Endothelial cell of umbilical vein (primary cell): Measurements from ENCODE around the gene SERPINB6. TPM values are rescaled to one million over a fixed set of nuclear protein-coding genes. Genes with fewer than 3 reads are reported as not detected.

Experiments used
- BruUV-seq: library from RNA; stranded (reverse); fragments of 400-500 nt; replicated peaks from 2 replicates; lab custom pipeline; 2021; lab: Mats Ljungman, UMichigan
- CTCF ChIA-PET: fragments of 300-600, 350-600 bp; sonication (Branson Sonifier 250); formaldehyde crosslinking; loops from one replicate; lab custom pipeline; 2021; ENCODE audit warnings: antibody characterized with exemption, inconsistent platforms; lab: Charles Lee
- POLR2A ChIA-PET: fragments of 300-600, 350-600 bp; sonication (Branson Sonifier 250); formaldehyde crosslinking; loops from one replicate; lab custom pipeline; 2021; ENCODE audit warnings: antibody characterized with exemption, inconsistent platforms; lab: Charles Lee
- DNase-seq: peaks from one replicate; pipeline ENCODE4 v3.0.0-alpha.2; 2011; ENCODE audit warnings: low read depth, low spot score
- FAIRE-seq: peaks from 2 replicates; lab custom pipeline; 2011; peaks lifted over from hg19 to GRCh38; lab: Jason Lieb, UNC
- H2AFZ ChIP-seq: 2 replicates; pipeline ENCODE4 v1.6.0; 2012; ENCODE audit warnings: low read depth, low read length, control low read depth, inconsistent platforms
- H3K27ac ChIP-seq: 2 replicates; pipeline ENCODE4 v1.5.1; 2011; ENCODE audit warnings: low read depth, mild to moderate bottlenecking, control low read depth, low read length, moderate library complexity; ENCODE audit not compliant: insufficient read depth
- H3K27me3 ChIP-seq, 2 experiments: 2 replicates each; pipeline versions ENCODE4 v1.6.0 to v1.6.1; 2011; ENCODE audit warnings: low read length in 2 of 2, mixed read lengths in 1 of 2; ENCODE audit not compliant: control insufficient read depth in 2 of 2, insufficient read depth in 2 of 2
- H3K36me3 ChIP-seq, 2 experiments: 2 replicates in 1 of 2; 3 replicates in 1 of 2; pipeline ENCODE4 v1.5.1; 2011; ENCODE audit warnings: low read length in 2 of 2, mild to moderate bottlenecking in 1 of 2, moderate library complexity in 1 of 2; ENCODE audit not compliant: control insufficient read depth in 2 of 2, insufficient read depth in 2 of 2; ENCODE audit errors: extremely low read depth in 1 of 2
- H3K4me1 ChIP-seq: 3 replicates; pipeline ENCODE4 v1.5.1; 2011; ENCODE audit warnings: mild to moderate bottlenecking, low read length; ENCODE audit not compliant: control insufficient read depth, insufficient read depth; ENCODE audit errors: extremely low read depth
- H3K4me2 ChIP-seq: 2 replicates; pipeline ENCODE4 v1.6.1; 2011; ENCODE audit warnings: low read length, control low read depth, mixed read lengths; ENCODE audit not compliant: insufficient read depth
- H3K4me3 ChIP-seq, 3 experiments: fragments of 200-600 bp in 1 of 3; sonication (generic), shearing (Covaris generic) in 1 of 3; replicated peaks in 1 of 3; 2 replicates each; pipeline ENCODE4 v1.5.1; 2011 to 2016; ENCODE audit warnings: control low read depth in 3 of 3, low read length in 3 of 3, mild to moderate bottlenecking in 2 of 3, inconsistent platforms in 1 of 3, low read depth in 1 of 3, moderate library complexity in 1 of 3; ENCODE audit not compliant: insufficient read depth in 1 of 3
- H3K79me2 ChIP-seq: 2 replicates; pipeline ENCODE4 v1.6.0; 2012; ENCODE audit warnings: low read length, inconsistent platforms; ENCODE audit not compliant: control insufficient read depth, insufficient read depth
- H3K9ac ChIP-seq: replicated peaks from 2 replicates; pipeline ENCODE3; 2011; ENCODE audit warnings: low read length, control low read depth; ENCODE audit not compliant: insufficient read depth; ENCODE audit errors: extremely low read depth
- H3K9me1 ChIP-seq: replicated peaks from 3 replicates; pipeline ENCODE4 v1.6.0; 2011; ENCODE audit warnings: mild to moderate bottlenecking, low read length; ENCODE audit not compliant: control insufficient read depth, insufficient read depth; ENCODE audit errors: extremely low read depth
- H3K9me3 ChIP-seq: replicated peaks from 2 replicates; pipeline ENCODE4 v1.5.1; 2012; ENCODE audit warnings: low read length, inconsistent platforms; ENCODE audit not compliant: control insufficient read depth, insufficient read depth
- H4K20me1 ChIP-seq: replicated peaks from 2 replicates; pipeline ENCODE3; 2011; ENCODE audit warnings: mild to moderate bottlenecking, low read length; ENCODE audit not compliant: control insufficient read depth, insufficient read depth; ENCODE audit errors: extremely low read depth
- EZH2 ChIP-seq: IDR thresholded peaks from 2 replicates; pipeline ENCODE4 v1.6.1; 2012; ENCODE audit warnings: borderline replicate concordance, low read depth, mild to moderate bottlenecking, moderate library complexity, low read length, inconsistent platforms; ENCODE audit not compliant: severe bottlenecking
- FOS ChIP-seq: IDR thresholded peaks from 2 replicates; pipeline ENCODE4 v1.6.1; 2011; ENCODE audit warnings: mild to moderate bottlenecking, low read length, moderate library complexity, borderline replicate concordance; ENCODE audit not compliant: insufficient read depth
- JUN ChIP-seq: IDR thresholded peaks from 2 replicates; pipeline ENCODE4 v1.6.1; 2011; ENCODE audit warnings: borderline replicate concordance, low read depth; ENCODE audit not compliant: insufficient read length, insufficient read depth
- MYC ChIP-seq: IDR thresholded peaks from one replicate; pipeline ENCODE4 v1.6.1; 2011; ENCODE audit warnings: mild to moderate bottlenecking, low read depth, low read length
- POLR2A ChIP-seq: IDR thresholded peaks from 2 replicates; pipeline ENCODE4 v1.6.1; 2012; ENCODE audit warnings: low read depth, mild to moderate bottlenecking, control low read depth, low read length
- POLR2AphosphoS5 ChIP-seq: IDR thresholded peaks from 2 replicates; pipeline ENCODE4 v1.6.1; 2012; ENCODE audit warnings: low read depth, mild to moderate bottlenecking, control low read depth, low read length, moderate library complexity; ENCODE audit not compliant: insufficient read depth
- dilution Hi-C: fragments of 300-500 bp; cut with MboI; formaldehyde crosslinking; loops from one replicate; pipeline ENCODE4 v1.15.0; 2019; ENCODE audit warnings: low sequenced_read_pairs; ENCODE audit not compliant: extremely low pct_ligation_motif_present
- intact Hi-C: fragments of 100-400 bp; cut with micrococcal nuclease; formaldehyde crosslinking; loops from one replicate; pipeline ENCODE4 v1.10.0; 2022
- polyA plus RNA-seq, 4 experiments: library from polyadenylated mRNA; depleted of rRNA in 3 of 4; stranded (reverse) in 3 of 4; unstranded in 1 of 4; fragments of >200 nt; gene quantifications; 2 replicates each; pipeline versions ENCODE4 v1.2.1 to v1.2.3, GENCODE V29; 2011 to 2012; ENCODE audit warnings: missing spikeins in 1 of 4
- total RNA-seq: library from RNA; stranded (reverse); gene quantifications from 2 replicates; pipeline ENCODE4 v1.2.3, GENCODE V29; 2021

SERPINB6 gene
- total and polyA plus RNA-seq, 2 donors (not counting 3 experiments of a cell fraction or from before 2014, with no cell fraction given), result 145 to 151 TPM

DNA sequence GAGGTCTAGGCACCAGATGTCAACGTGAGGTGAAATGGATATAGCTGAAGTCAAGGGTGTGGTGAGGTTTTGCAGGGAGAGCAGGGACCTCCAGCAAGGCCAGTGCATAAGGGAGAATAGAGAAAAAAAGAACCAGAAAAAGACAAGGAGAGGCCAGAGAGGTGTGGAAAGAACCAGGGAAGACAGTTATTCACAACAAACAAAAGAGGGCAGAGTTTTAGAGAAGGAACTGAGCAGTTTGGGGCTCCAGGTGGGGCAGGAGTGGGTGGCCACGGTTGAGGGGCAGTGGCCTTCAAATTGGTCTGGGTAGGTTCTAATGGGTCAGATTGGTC, 16.7 kb upstream of the SERPINB6 start:
- Histone ChIP-seq H2AFZ (peak overlapping the region; percentile 32), H3K36me3 (no peaks in the 10 kb centered on the region), H3K27me3 (no peaks in the 10 kb centered on the region), H3K4me2 (peak overlapping the region; percentile 85), H3K9me3 (no peaks in the 10 kb centered on the region), H3K79me2 (no peaks in the 10 kb centered on the region), H3K4me1 (peaks cover 15% of the 10 kb centered on the region), H3K27ac (peak overlapping the region; percentile 84), H3K4me3 (peak overlapping the region in 2 of 3 experiments; percentile 6 to 68), H4K20me1 (no peaks in the 10 kb centered on the region), H3K9ac (peak overlapping the region; percentile 95), H3K9me1 (no peaks in the 10 kb centered on the region)
- ChIA-PET POLR2A (interaction anchor here (1.2 to 2.0 kb wide), 3 partner anchors 8 to 36 kb away, joined by 3 to 10 read pairs (median 5); partner anchors contain the start of gene SERPINB6), CTCF (interaction anchor here (0.7 to 7.6 kb wide), 19 partner anchors 8 to 250 kb away, joined by 3 to 331 read pairs (median 8); partner anchors contain the start of genes SERPINB1 and SERPINB6)
- no peak for DNase-seq
- no peak for TF ChIP-seq JUN
- no peak for TF ChIP-seq FOS
- no peak for TF ChIP-seq POLR2A
- TF ChIP-seq EZH2, result no peak
- intact Hi-C loops, result loop anchor here (1.0 to 2.0 kb wide), 5 partner anchors 17 to 223 kb away; partner anchors contain the start of genes SERPINB6 and WRNIP1
- BruUV-seq, result no TSS peak
- no peak for FAIRE-seq
- dilution Hi-C loops, result no loop called here

DNA sequence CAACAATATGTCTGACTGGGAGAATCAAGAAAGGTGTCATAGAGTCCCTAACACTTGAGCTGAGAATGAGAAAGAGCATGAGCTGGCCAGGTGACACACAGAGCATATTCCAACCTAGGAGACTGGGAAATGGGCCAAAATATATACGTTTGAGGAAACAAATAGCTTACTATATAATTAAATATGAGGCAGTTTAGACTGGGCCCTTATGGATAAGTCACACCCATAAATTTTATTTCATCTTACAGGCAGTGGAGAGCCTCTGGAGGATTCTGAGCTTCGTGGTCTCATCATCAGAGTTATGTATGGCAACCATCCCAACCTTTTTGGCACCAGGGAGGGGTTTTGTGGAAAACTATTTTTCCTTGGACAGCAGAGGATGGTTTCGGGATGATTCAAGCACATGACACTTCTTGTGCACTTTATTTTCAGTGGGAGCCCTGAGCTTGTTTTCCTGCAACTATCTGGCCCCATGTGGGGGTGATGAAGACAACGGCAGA, 15.4 kb upstream of the SERPINB6 start:
- no peaks in the 10 kb centered on the region for H3K79me2 ChIP-seq
- ChIA-PET POLR2A (no interaction called here), CTCF (interaction anchor here (0.6 to 7.6 kb wide), 5 partner anchors 9 to 249 kb away, joined by 3 to 331 read pairs (median 3); partner anchors contain the start of gene SERPINB6)
- H3K4me2 ChIP-seq, result no peak overlapping the region
- peaks cover 24% of the 10 kb centered on the region for H3K4me1 ChIP-seq
- no peak overlapping the region for H3K9ac ChIP-seq
- intact Hi-C loops, result no loop called here
- no peaks in the 10 kb centered on the region for H3K36me3 ChIP-seq
- H3K9me1 ChIP-seq, result no peaks in the 10 kb centered on the region
- no TSS peak for BruUV-seq
- no peak overlapping the region for H3K4me3 ChIP-seq
- H3K27ac ChIP-seq, result no peak overlapping the region
- no peak for FAIRE-seq
- no peak for DNase-seq
- no peaks in the 10 kb centered on the region for H3K9me3 ChIP-seq
- no peak overlapping the region for H2AFZ ChIP-seq
- H4K20me1 ChIP-seq, result no peaks in the 10 kb centered on the region
- TF ChIP-seq POLR2AphosphoS5 (no peak), MYC (no peak)
- dilution Hi-C loops, result no loop called here
- no peaks in the 10 kb centered on the region for H3K27me3 ChIP-seq
